H9 (cell line): ENCODE data around the gene SMIM41. TPM values are rescaled to one million over a fixed set of nuclear protein-coding genes. Genes with fewer than 3 reads are reported as not detected.

Source experiments
- DNase-seq: peaks from one replicate; pipeline ENCODE4 v3.0.0-alpha.2; 2017
- H2AFZ ChIP-seq: one replicate; pipeline ENCODE4 v1.6.1; 2013; ENCODE audit warnings: mild to moderate bottlenecking, low read length, control low read depth, moderate library complexity
- H2AK5ac ChIP-seq: 2 replicates; pipeline ENCODE4 v1.6.1; 2013; ENCODE audit warnings: low read length, control low read depth, mixed read lengths; ENCODE audit not compliant: insufficient read length
- H2BK120ac ChIP-seq: one replicate; pipeline ENCODE4 v1.6.1; 2013; ENCODE audit warnings: low read depth, mild to moderate bottlenecking, low read length, control low read depth, inconsistent platforms; ENCODE audit not compliant: poor library complexity, severe bottlenecking
- H2BK12ac ChIP-seq: 2 replicates; pipeline ENCODE4 v1.6.1; 2013; ENCODE audit warnings: low read length, control low read depth, mixed read lengths, low read depth; ENCODE audit not compliant: insufficient read length
- H2BK15ac ChIP-seq: 2 replicates; pipeline ENCODE4 v1.6.1; 2013; ENCODE audit warnings: low read depth, low read length, control low read depth
- H2BK20ac ChIP-seq: one replicate; pipeline ENCODE4 v1.6.1; 2013; ENCODE audit warnings: low read depth, mild to moderate bottlenecking, low read length, control low read depth, inconsistent platforms; ENCODE audit not compliant: poor library complexity, severe bottlenecking
- H2BK5ac ChIP-seq: 2 replicates; pipeline ENCODE4 v1.6.1; 2013; ENCODE audit warnings: low read length, control low read depth, mixed read lengths; ENCODE audit not compliant: insufficient read length
- H3K14ac ChIP-seq: 2 replicates; pipeline ENCODE4 v1.6.1; 2013; ENCODE audit warnings: low read length, control low read depth; ENCODE audit not compliant: insufficient read depth
- H3K18ac ChIP-seq: 2 replicates; pipeline ENCODE4 v1.6.1; 2013; ENCODE audit warnings: low read depth, mild to moderate bottlenecking, mixed read lengths, low read length, control low read depth; ENCODE audit not compliant: insufficient read length
- H3K23ac ChIP-seq: 2 replicates; pipeline ENCODE4 v1.6.1; 2013; ENCODE audit warnings: low read length, control low read depth, mixed read lengths, low read depth; ENCODE audit not compliant: insufficient read length
- H3K23me2 ChIP-seq: 2 replicates; pipeline ENCODE4 v1.6.1; 2013; ENCODE audit warnings: low read depth, mild to moderate bottlenecking, mixed read lengths, low read length, control low read depth; ENCODE audit not compliant: insufficient read length, poor library complexity, severe bottlenecking
- H3K27ac ChIP-seq: 2 replicates; pipeline ENCODE4 v1.5.1; 2013; ENCODE audit warnings: low read length, control low read depth, mixed read lengths, low read depth; ENCODE audit not compliant: insufficient read length
- H3K27me3 ChIP-seq: 2 replicates; pipeline ENCODE4 v1.6.1; 2013; ENCODE audit warnings: low read length, control low read depth, inconsistent platforms; ENCODE audit not compliant: insufficient read depth
- H3K4ac ChIP-seq: 2 replicates; pipeline ENCODE4 v1.6.1; 2013; ENCODE audit warnings: low read depth, mild to moderate bottlenecking, control low read depth, inconsistent platforms, low read length, moderate library complexity
- H3K4me1 ChIP-seq: 2 replicates; pipeline ENCODE4 v1.6.1; 2013; ENCODE audit warnings: low read length, control low read depth, inconsistent platforms; ENCODE audit not compliant: insufficient read depth
- H3K4me2 ChIP-seq: 2 replicates; pipeline ENCODE4 v1.6.1; 2013; ENCODE audit warnings: low read length, control low read depth, mixed read lengths; ENCODE audit not compliant: insufficient read length, insufficient read depth
- H3K56ac ChIP-seq: 2 replicates; pipeline ENCODE4 v1.6.1; 2013; ENCODE audit warnings: low read depth, mild to moderate bottlenecking, mixed read lengths, low read length, control low read depth; ENCODE audit not compliant: insufficient read length
- H3K79me1 ChIP-seq: 2 replicates; pipeline ENCODE4 v1.6.1; 2013; ENCODE audit warnings: low read depth, mild to moderate bottlenecking, moderate library complexity, low read length, control low read depth, inconsistent platforms; ENCODE audit not compliant: insufficient read depth, poor library complexity, severe bottlenecking
- H3K79me2 ChIP-seq: 2 replicates; pipeline ENCODE4 v1.6.1; 2013; ENCODE audit warnings: low read length, control low read depth, inconsistent platforms; ENCODE audit not compliant: insufficient read depth
- H3K9ac ChIP-seq: 2 replicates; pipeline ENCODE4 v1.6.1; 2013; ENCODE audit warnings: low read length, control low read depth, mixed read lengths; ENCODE audit not compliant: insufficient read length; ENCODE audit errors: extremely low read depth
- H3K9me3 ChIP-seq: one replicate; pipeline ENCODE4 v1.6.1; 2013; ENCODE audit warnings: low read depth, low read length, inconsistent platforms; ENCODE audit not compliant: control insufficient read depth
- H3T11ph ChIP-seq: one replicate; pipeline ENCODE4 v1.6.1; 2013; ENCODE audit warnings: mild to moderate bottlenecking, low read length, control low read depth, inconsistent platforms
- H4K20me1 ChIP-seq: one replicate; pipeline ENCODE4 v1.6.1; 2013; ENCODE audit not compliant: control insufficient read depth, insufficient read length, insufficient read depth
- H4K5ac ChIP-seq: 2 replicates; pipeline ENCODE4 v1.6.1; 2013; ENCODE audit warnings: low read depth, mild to moderate bottlenecking, mixed read lengths, low read length, control low read depth; ENCODE audit not compliant: insufficient read length
- H4K8ac ChIP-seq: replicated peaks from 2 replicates; pipeline ENCODE4 v1.6.1; 2013; ENCODE audit warnings: low read length, control low read depth, mixed read lengths, low read depth; ENCODE audit not compliant: insufficient read length
- H4K91ac ChIP-seq: 2 replicates; pipeline ENCODE4 v1.6.1; 2013; ENCODE audit warnings: low read depth, mild to moderate bottlenecking, moderate library complexity, mixed read lengths, low read length, control low read depth; ENCODE audit not compliant: insufficient read length
- H3K27ac Mint-ChIP-seq, 3 experiments: 2 replicates in 2 of 3; 3 replicates in 1 of 3; pipeline ENCODE4 v1.8.0; 2020 to 2021; ENCODE audit warnings: mixed read lengths in 3 of 3, mild to moderate bottlenecking in 1 of 3, moderate library complexity in 1 of 3
- H3K27me3 Mint-ChIP-seq: 2 replicates; pipeline ENCODE4 v1.8.0; 2021; ENCODE audit warnings: low read depth, mild to moderate bottlenecking, moderate library complexity, mixed read lengths
- H3K36me3 Mint-ChIP-seq, 3 experiments: 2 replicates in 2 of 3; 3 replicates in 1 of 3; pipeline ENCODE4 v1.8.0; 2020 to 2021; ENCODE audit warnings: low read depth in 3 of 3, mixed read lengths in 3 of 3; ENCODE audit not compliant: insufficient read depth in 1 of 3
- H3K4me1 Mint-ChIP-seq, 2 experiments: 2 replicates each; pipeline ENCODE4 v1.8.0; 2020; ENCODE audit warnings: mixed read lengths in 2 of 2
- H3K4me3 Mint-ChIP-seq, 2 experiments: 2 replicates in 1 of 2; 3 replicates in 1 of 2; pipeline ENCODE4 v1.8.0; 2020 to 2021; ENCODE audit warnings: mild to moderate bottlenecking in 2 of 2, mixed read lengths in 2 of 2, moderate library complexity in 1 of 2
- H3K9me3 Mint-ChIP-seq, 2 experiments: 2 replicates in 1 of 2; 3 replicates in 1 of 2; pipeline ENCODE4 v1.8.0; 2020; ENCODE audit warnings: mild to moderate bottlenecking in 2 of 2, mixed read lengths in 2 of 2, moderate library complexity in 1 of 2
- WGBS: extraction: QIAGEN DNeasy Blood & Tissue Kit; methylation state at CpG from one replicate; pipeline ENCODE4 v1.1.7; 2013; ENCODE audit warnings: missing lambda C conversion rate, low lambda C conversion rate, mixed read lengths; ENCODE audit not compliant: insufficient read length; ENCODE audit errors: extremely low coverage; 5-methylcytosine and 5-hydroxymethylcytosine counted together
- total RNA-seq: library from RNA; stranded (reverse); gene quantifications from 2 replicates; pipeline ENCODE4 v1.2.1, GENCODE V29; 2021
- TF ChIP-seq, protein P1 (sequence below): fragments of 200-600 bp; sonication (generic); conservative IDR thresholded peaks from 3 replicates; pipeline ENCODE4 v1.8.0; 2021; ENCODE audit warnings: antibody characterized with exemption, mild to moderate bottlenecking

Gene SMIM41
- total RNA-seq, 1 experiment from 2014 or later = not detected

DNA sequence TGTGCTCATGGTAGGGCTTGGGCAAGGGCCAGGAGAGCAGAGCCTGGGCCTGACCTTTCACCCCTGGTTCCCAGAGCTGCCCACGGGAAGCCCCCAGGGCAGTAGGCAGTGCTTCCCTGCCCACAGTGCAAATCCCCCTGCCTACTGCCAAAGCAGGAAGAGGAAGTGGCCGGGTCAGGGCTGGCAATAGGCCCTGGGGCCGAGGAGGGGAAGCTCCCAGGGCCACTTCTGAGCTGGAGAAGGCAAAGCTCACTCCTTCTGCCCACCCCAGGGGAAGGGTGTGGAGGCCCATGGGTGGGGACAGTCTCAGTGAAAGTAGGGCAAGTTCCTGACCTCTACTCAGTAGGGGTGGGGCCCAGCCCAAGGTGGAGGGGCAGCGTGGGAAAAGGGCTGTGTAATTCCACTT lies 33.7 kb upstream of the SMIM41 start:
- Mint-ChIP-seq H3K9me3 (no peaks in the 10 kb centered on the region; a peak in 1 of 5 replicates), H3K27ac (peak overlapping the region in 1 of 3 experiments; percentile 44; a peak in 1 of 7 replicates), H3K4me1 (peaks cover 16 to 26% of the 10 kb centered on the region in 2 experiments), H3K4me3 (no peak overlapping the region), H3K27me3 (peaks cover 39% of the 10 kb centered on the region), H3K36me3 (peaks cover 7 to 20% (median 9%) of the 10 kb centered on the region in 3 experiments)
- no peaks in the 10 kb centered on the region for H3K4me1 ChIP-seq
- TF ChIP-seq, protein P1, sequence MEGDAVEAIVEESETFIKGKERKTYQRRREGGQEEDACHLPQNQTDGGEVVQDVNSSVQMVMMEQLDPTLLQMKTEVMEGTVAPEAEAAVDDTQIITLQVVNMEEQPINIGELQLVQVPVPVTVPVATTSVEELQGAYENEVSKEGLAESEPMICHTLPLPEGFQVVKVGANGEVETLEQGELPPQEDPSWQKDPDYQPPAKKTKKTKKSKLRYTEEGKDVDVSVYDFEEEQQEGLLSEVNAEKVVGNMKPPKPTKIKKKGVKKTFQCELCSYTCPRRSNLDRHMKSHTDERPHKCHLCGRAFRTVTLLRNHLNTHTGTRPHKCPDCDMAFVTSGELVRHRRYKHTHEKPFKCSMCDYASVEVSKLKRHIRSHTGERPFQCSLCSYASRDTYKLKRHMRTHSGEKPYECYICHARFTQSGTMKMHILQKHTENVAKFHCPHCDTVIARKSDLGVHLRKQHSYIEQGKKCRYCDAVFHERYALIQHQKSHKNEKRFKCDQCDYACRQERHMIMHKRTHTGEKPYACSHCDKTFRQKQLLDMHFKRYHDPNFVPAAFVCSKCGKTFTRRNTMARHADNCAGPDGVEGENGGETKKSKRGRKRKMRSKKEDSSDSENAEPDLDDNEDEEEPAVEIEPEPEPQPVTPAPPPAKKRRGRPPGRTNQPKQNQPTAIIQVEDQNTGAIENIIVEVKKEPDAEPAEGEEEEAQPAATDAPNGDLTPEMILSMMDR = no peak
- no peaks in the 10 kb centered on the region for H3K79me1 ChIP-seq
- H4K20me1 ChIP-seq = no peaks in the 10 kb centered on the region
- no peak overlapping the region for H4K91ac ChIP-seq
- peaks cover 9% of the 10 kb centered on the region for H3K23me2 ChIP-seq
- H3K9me3 ChIP-seq = no peaks in the 10 kb centered on the region
- no peak overlapping the region for H4K5ac ChIP-seq
- no peak overlapping the region for H3K18ac ChIP-seq
- no CpG with 5 or more reads among the region's 4 CpGs for WGBS
- no peak overlapping the region for H3K56ac ChIP-seq
- H3T11ph ChIP-seq = no peak overlapping the region
- no peak overlapping the region for H3K27ac ChIP-seq
- no peak overlapping the region for H2AFZ ChIP-seq
- H2BK5ac ChIP-seq = no peak overlapping the region
- H2AK5ac ChIP-seq = no peak overlapping the region
- no peak for DNase-seq
- H2BK15ac ChIP-seq = no peak overlapping the region
- no peak overlapping the region for H2BK120ac ChIP-seq
- no peak overlapping the region for H3K9ac ChIP-seq
- H3K79me2 ChIP-seq = no peaks in the 10 kb centered on the region
- H2BK20ac ChIP-seq = no peak overlapping the region
- no peak overlapping the region for H2BK12ac ChIP-seq
- no peak overlapping the region for H3K4me2 ChIP-seq
- no peak overlapping the region for H3K14ac ChIP-seq
- H3K23ac ChIP-seq = no peak overlapping the region
- no peak overlapping the region for H3K4ac ChIP-seq
- H3K27me3 ChIP-seq = peaks cover 7% of the 10 kb centered on the region; the same call in 1 of the 2 replicates
- H4K8ac ChIP-seq = no peak overlapping the region
